Stimulated activated CD4-positive, alpha-beta T cell treated with anti-CD3 and anti-CD28 coated beads, Interleukin-2, amount 100 ng/mL, for 24 hours (primary cell): ENCODE results near the gene GSPT1.
A peak's percentile ranks its signal among the peaks of the same experiment; 100 is the strongest.
"Not testable (repeated sequence)": the region's sequence is repeated elsewhere in the genome, so short reads cannot be mapped to it uniquely, and the experiment has no call there.

Source experiments
- DNase-seq, 2 donors: peaks; one replicate each; pipeline ENCODE4 v3.0.0-alpha.2; 2020

GSPT1 gene

GRCh38 chr16:11915644-11916523, at the start of gene GSPT1:
Gene GSPT1 (minus strand): TSS chr16:11915956. CDS start chr16:11915720, 236 bp downstream.
- DNase-seq, result peak; percentile 99

GRCh38 chr16:11964761-11965551, 49.2 kb upstream of the GSPT1 start, which contains the start of gene TNFRSF17:
Gene TNFRSF17 (plus strand): TSS chr16:11965210. CDS start chr16:11965325, 115 bp downstream.
- no peak for DNase-seq

- DNase-seq, result no peak
Observed at GRCh38 chr16:11963706-11964105, 48.0 kb upstream of the GSPT1 start.

- not testable (repeated sequence) for DNase-seq
Observed at GRCh38 chr16:11962978-11963377, 47.2 kb upstream of the GSPT1 start.

GRCh38 chr16:11962457-11962856, 46.7 kb upstream of the GSPT1 start:
- DNase-seq, result not testable (repeated sequence)

GRCh38 chr16:11957591-11958395, 42.0 kb upstream of the GSPT1 start:
- DNase-seq, result no peak

GRCh38 chr16:11956558-11956957, 40.8 kb upstream of the GSPT1 start:
- no peak for DNase-seq

- DNase-seq, result no peak
Observed at GRCh38 chr16:11955713-11956123, 40.0 kb upstream of the GSPT1 start.

GRCh38 chr16:11953576-11953975, 37.8 kb upstream of the GSPT1 start:
- DNase-seq, result not testable (repeated sequence)

- DNase-seq, result no peak
Observed at GRCh38 chr16:11950388-11950787, 34.6 kb upstream of the GSPT1 start.

- peak in 1 of 2 donors; percentile 2 for DNase-seq
Observed at GRCh38 chr16:11949527-11949926, 33.8 kb upstream of the GSPT1 start.

- DNase-seq, result no peak
Observed at GRCh38 chr16:11948819-11949218, 33.1 kb upstream of the GSPT1 start.

- DNase-seq, result no peak
Observed at GRCh38 chr16:11946433-11946832, 30.7 kb upstream of the GSPT1 start.

GRCh38 chr16:11941945-11942344, 26.2 kb upstream of the GSPT1 start, which contains the start of gene NPIPB2:
Gene NPIPB2 (minus strand): TSS chr16:11942045. CDS start chr16:11942045, 0 bp downstream.
- DNase-seq, result not testable (repeated sequence)

- DNase-seq, result not testable (repeated sequence)
Observed at GRCh38 chr16:11927350-11927749, 11.6 kb upstream of the GSPT1 start.

- DNase-seq, result not testable (repeated sequence)
Observed at GRCh38 chr16:11924046-11924445, 8.3 kb upstream of the GSPT1 start.

- no peak for DNase-seq
Observed at GRCh38 chr16:11916524-11917285, 949 bp upstream of the GSPT1 start.

- peak; percentile 42 to 46 for DNase-seq
Observed at GRCh38 chr16:11915114-11915643, 577 bp downstream of the GSPT1 start.

GRCh38 chr16:11914210-11915113, 1.3 kb downstream of the GSPT1 start:
- peak; percentile 38 to 51 for DNase-seq

- DNase-seq, result no peak
Observed at GRCh38 chr16:11913425-11914079, 2.2 kb downstream of the GSPT1 start.
